H1 (cell line): Measurements from ENCODE around the gene XPOT. TPM values are rescaled to one million over a fixed set of nuclear protein-coding genes. Genes with fewer than 3 reads are reported as not detected.
A peak's percentile ranks its signal among the peaks of the same experiment; 100 is the strongest.

ENCODE experiments used
- CTCF ChIA-PET: fragments of 300-600 bp; sonication (Branson Sonifier 250); formaldehyde crosslinking; loops from one replicate; lab custom pipeline; 2021; ENCODE audit not compliant: partially characterized antibody; lab: Charles Lee
- POLR2A ChIA-PET: fragments of 300-600 bp; sonication (Branson Sonifier 250); formaldehyde crosslinking; loops from one replicate; lab custom pipeline; 2021; ENCODE audit warnings: inconsistent platforms; ENCODE audit not compliant: partially characterized antibody; lab: Charles Lee
- DNase-seq, 2 experiments: peaks; one replicate each; pipeline versions ENCODE4 v3.0.0 to v3.0.0-alpha.2; 2010 to 2022; ENCODE audit warnings: low spot score in 2 of 2, low read depth in 1 of 2, mixed read lengths in 1 of 2
- FAIRE-seq: peaks from 2 replicates; lab custom pipeline; 2011; peaks lifted over from hg19 to GRCh38; lab: Jason Lieb, UNC
- H2AFZ ChIP-seq: 2 replicates; pipeline ENCODE4 v1.8.1; 2012; ENCODE audit warnings: low read length, inconsistent platforms
- H2AK5ac ChIP-seq: 2 replicates; pipeline ENCODE4 v1.6.1; 2013; ENCODE audit warnings: low read depth, low read length
- H2BK120ac ChIP-seq: replicated peaks from 2 replicates; pipeline ENCODE3; 2013; ENCODE audit warnings: low read depth, low read length, inconsistent platforms
- H2BK12ac ChIP-seq: 2 replicates; pipeline ENCODE4 v1.6.1; 2013; ENCODE audit warnings: low read depth, low read length
- H2BK15ac ChIP-seq: 2 replicates; pipeline ENCODE4 v1.6.1; 2013; ENCODE audit warnings: low read length
- H2BK20ac ChIP-seq: 2 replicates; pipeline ENCODE4 v1.6.1; 2013; ENCODE audit warnings: low read length
- H2BK5ac ChIP-seq: 2 replicates; pipeline ENCODE4 v1.6.1; 2013; ENCODE audit warnings: low read depth, low read length
- H3K14ac ChIP-seq: 2 replicates; pipeline ENCODE4 v1.6.1; 2013; ENCODE audit warnings: inconsistent platforms; ENCODE audit not compliant: insufficient read length
- H3K18ac ChIP-seq: 2 replicates; pipeline ENCODE4 v1.6.1; 2013; ENCODE audit warnings: low read length; ENCODE audit errors: extremely low read depth
- H3K23ac ChIP-seq: 2 replicates; pipeline ENCODE4 v1.6.1; 2013; ENCODE audit warnings: inconsistent platforms; ENCODE audit not compliant: insufficient read length
- H3K23me2 ChIP-seq: 2 replicates; pipeline ENCODE4 v1.6.1; 2013; ENCODE audit warnings: low read depth, low read length
- H3K27ac ChIP-seq: 2 replicates; pipeline ENCODE4 v1.6.1; 2011; ENCODE audit warnings: low read depth, low read length, inconsistent platforms
- H3K27me3 ChIP-seq, 4 experiments: replicated peaks in 1 of 4; 1 replicate in 1 of 4; 2 replicates in 3 of 4; pipeline versions ENCODE4 v1.6.1 to v1.8.1; 2011 to 2013; ENCODE audit warnings: low read length in 3 of 4, mild to moderate bottlenecking in 3 of 4, inconsistent platforms in 2 of 4, mixed read lengths in 2 of 4, moderate library complexity in 1 of 4; ENCODE audit not compliant: control insufficient read depth in 3 of 4, insufficient read depth in 3 of 4; ENCODE audit errors: extremely low read depth in 1 of 4
- H3K36me3 ChIP-seq, 4 experiments: 2 replicates each; pipeline versions ENCODE4 v1.6.1 to v1.8.1; 2011 to 2013; ENCODE audit warnings: mild to moderate bottlenecking in 4 of 4, low read length in 3 of 4, moderate library complexity in 2 of 4, control low read depth in 1 of 4, inconsistent platforms in 1 of 4; ENCODE audit not compliant: insufficient read depth in 4 of 4, control insufficient read depth in 2 of 4
- H3K4ac ChIP-seq: replicated peaks from 2 replicates; pipeline ENCODE3; 2013; ENCODE audit warnings: low read length, low read depth, mixed read lengths, inconsistent platforms; ENCODE audit not compliant: insufficient read length
- H3K4me1 ChIP-seq, 4 experiments: replicated peaks in 1 of 4; 1 replicate in 1 of 4; 2 replicates in 3 of 4; pipeline versions ENCODE4 v1.6.1 to v1.8.1; 2011 to 2013; ENCODE audit warnings: low read length in 3 of 4, inconsistent platforms in 2 of 4, mixed read lengths in 1 of 4; ENCODE audit not compliant: insufficient read depth in 4 of 4, control insufficient read depth in 3 of 4
- H3K4me2 ChIP-seq, 2 experiments: 2 replicates each; pipeline versions ENCODE4 v1.6.1 to v1.8.1; 2011 to 2013; ENCODE audit warnings: low read depth in 2 of 2, low read length in 2 of 2, control low read depth in 1 of 2, inconsistent platforms in 1 of 2, mild to moderate bottlenecking in 1 of 2; ENCODE audit not compliant: insufficient read depth in 1 of 2
- H3K4me3 ChIP-seq, 4 experiments: fragments of 200-600, 300-600 bp in 1 of 4; sonication (generic), shearing (Covaris generic), sonication (Bioruptor Twin) in 1 of 4; 2 replicates each; pipeline versions ENCODE4 v1.5.1 to v1.8.1; 2011 to 2016; ENCODE audit warnings: low read length in 4 of 4, low read depth in 3 of 4, control low read depth in 2 of 4, inconsistent platforms in 2 of 4, mild to moderate bottlenecking in 2 of 4, mixed read lengths in 1 of 4, moderate library complexity in 1 of 4; ENCODE audit not compliant: insufficient read depth in 2 of 4; ENCODE audit errors: extremely low read depth in 1 of 4
- H3K56ac ChIP-seq: replicated peaks from 2 replicates; pipeline ENCODE3; 2013; ENCODE audit warnings: low read depth, mild to moderate bottlenecking, mixed read lengths, low read length, inconsistent platforms; ENCODE audit not compliant: insufficient read length
- H3K79me1 ChIP-seq: 2 replicates; pipeline ENCODE4 v1.6.1; 2013; ENCODE audit warnings: low read depth, low read length, control low read depth
- H3K79me2 ChIP-seq, 2 experiments: 2 replicates each; pipeline versions ENCODE4 v1.6.1 to v1.8.1; 2012 to 2013; ENCODE audit warnings: low read length in 2 of 2, mild to moderate bottlenecking in 2 of 2, inconsistent platforms in 1 of 2; ENCODE audit not compliant: insufficient read depth in 2 of 2, control insufficient read depth in 1 of 2
- H3K9ac ChIP-seq, 4 experiments: replicated peaks in 1 of 4; 1 replicate in 1 of 4; 2 replicates in 3 of 4; pipeline versions ENCODE4 v1.6.1 to v1.8.1; 2011 to 2013; ENCODE audit warnings: low read depth in 3 of 4, low read length in 3 of 4, control low read depth in 2 of 4, mild to moderate bottlenecking in 2 of 4, moderate library complexity in 2 of 4, inconsistent platforms in 1 of 4; ENCODE audit errors: extremely low read depth in 1 of 4
- H3K9me3 ChIP-seq, 2 experiments: 2 replicates each; pipeline versions ENCODE4 v1.6.1 to v1.8.1; 2012 to 2013; ENCODE audit warnings: mild to moderate bottlenecking in 2 of 2, moderate library complexity in 2 of 2, control low read depth in 1 of 2, inconsistent platforms in 1 of 2, low read depth in 1 of 2, low read length in 1 of 2, mixed read lengths in 1 of 2; ENCODE audit not compliant: insufficient read depth in 2 of 2
- H4K20me1 ChIP-seq, 2 experiments: replicated peaks in 1 of 2; 2 replicates each; pipeline versions ENCODE3 to v1.8.1; 2011 to 2013; ENCODE audit warnings: inconsistent platforms in 2 of 2, low read length in 2 of 2, mild to moderate bottlenecking in 1 of 2; ENCODE audit not compliant: insufficient read depth in 2 of 2, control insufficient read depth in 1 of 2
- H4K5ac ChIP-seq: 2 replicates; pipeline ENCODE4 v1.6.1; 2013; ENCODE audit warnings: low read length, low read depth, mixed read lengths, inconsistent platforms; ENCODE audit not compliant: insufficient read length
- H4K8ac ChIP-seq: 2 replicates; pipeline ENCODE4 v1.8.0; 2013; ENCODE audit warnings: mild to moderate bottlenecking, moderate library complexity, low read length, inconsistent platforms; ENCODE audit not compliant: insufficient read depth; ENCODE audit errors: extremely low read depth
- H4K91ac ChIP-seq: replicated peaks from 2 replicates; pipeline ENCODE3; 2013; ENCODE audit warnings: low read length, mixed read lengths, inconsistent platforms; ENCODE audit not compliant: insufficient read length
- BACH1 ChIP-seq: IDR thresholded peaks from 2 replicates; pipeline ENCODE4 v1.6.1; 2012; ENCODE audit warnings: low read length, improper control_type of control experiment
- CHD1 ChIP-seq: IDR thresholded peaks from 2 replicates; pipeline ENCODE4 v1.6.1; 2012; ENCODE audit warnings: low read depth, low read length, improper control_type of control experiment
- CHD2 ChIP-seq: IDR thresholded peaks from 2 replicates; pipeline ENCODE4 v1.6.1; 2012; ENCODE audit warnings: low read length, improper control_type of control experiment
- JUN ChIP-seq: IDR thresholded peaks from 2 replicates; pipeline ENCODE4 v1.6.1; 2011; ENCODE audit warnings: low read depth, mild to moderate bottlenecking, improper control_type of control experiment, low read length
- RAD21 ChIP-seq, 2 experiments: IDR thresholded peaks in 1 of 2; conservative IDR thresholded peaks in 1 of 2; 2 replicates each; pipeline ENCODE4 v1.6.1; 2011; ENCODE audit warnings: low read depth in 2 of 2, low read length in 2 of 2, improper control_type of control experiment in 1 of 2, inconsistent platforms in 1 of 2, mild to moderate bottlenecking in 1 of 2, moderate library complexity in 1 of 2
- SIN3A ChIP-seq, 2 experiments: IDR thresholded peaks in 1 of 2; conservative IDR thresholded peaks in 1 of 2; 2 replicates each; pipeline ENCODE4 v1.6.1; 2011 to 2012; ENCODE audit warnings: low read length in 2 of 2, improper control_type of control experiment in 1 of 2, low read depth in 1 of 2, mild to moderate bottlenecking in 1 of 2
- TBP ChIP-seq: IDR thresholded peaks from 2 replicates; pipeline ENCODE4 v1.6.1; 2011; ENCODE audit warnings: low read depth, low read length, improper control_type of control experiment
- WGBS, 2 experiments: shearing (Covaris generic) in 1 of 2; methylation state at CpG; one replicate each; pipeline versions ENCODE4 v1.1.6 to v1.1.7; 2013 to 2015; ENCODE audit warnings: low lambda C conversion rate in 2 of 2, mixed read lengths in 2 of 2, inconsistent platforms in 1 of 2, low coverage in 1 of 2, missing lambda C conversion rate in 1 of 2; ENCODE audit not compliant: insufficient replicate concordance in 2 of 2, insufficient coverage in 1 of 2, insufficient read length in 1 of 2; ENCODE audit errors: extremely low coverage in 1 of 2, missing lambda C conversion rate in 1 of 2; 5-methylcytosine and 5-hydroxymethylcytosine counted together
- polyA plus RNA-seq, 7 experiments: library from polyadenylated mRNA; depleted of rRNA in 3 of 7; stranded (reverse) in 5 of 7; unstranded in 2 of 7; fragments of >200 nt in 5 of 7; fragments of 200-250 nt in 2 of 7; gene quantifications; 1 replicate in 5 of 7; 2 replicates in 1 of 7; 4 replicates in 1 of 7; pipeline versions ENCODE4 v1.2.1 to v1.2.3, GENCODE V29; 2011 to 2013; ENCODE audit warnings: missing spikeins in 2 of 7, mixed read lengths in 2 of 7
- total RNA-seq: library from RNA; stranded (reverse); fragmentation: NEBNext Ultra II Directional; extraction: Animal tissue kit (Norgen Biotek cat#: 25700); gene quantifications from 2 replicates; pipeline ENCODE4 v1.2.1, GENCODE V29; 2021
- TF ChIP-seq, protein P1 (sequence below), 3 experiments: IDR thresholded peaks; 1 replicate in 2 of 3; 2 replicates in 1 of 3; pipeline versions ENCODE4 v1.5.1 to v1.6.1; 2011; ENCODE audit warnings: low read length in 3 of 3, mild to moderate bottlenecking in 3 of 3, inconsistent platforms in 2 of 3, low read depth in 1 of 3, moderate library complexity in 1 of 3; ENCODE audit not compliant: insufficient read depth in 1 of 3; ENCODE audit errors: control extremely low read depth in 1 of 3

XPOT gene
- total and polyA plus RNA-seq, 2 of the 8 experiments (the other 6 are each of a cell fraction or from before 2014, with no cell fraction given): 38.8 to 176 TPM

GRCh38 chr12:64392221-64392620, 12.0 kb upstream of the XPOT start:
- H3K27me3 ChIP-seq: peaks cover 0 to 8% (median 2%) of the 10 kb centered on the region in 4 experiments; a peak in 5 of 7 replicates
- H4K8ac ChIP-seq: no peak overlapping the region
- no peaks in the 10 kb centered on the region for H3K79me1 ChIP-seq
- no peak overlapping the region for H3K23ac ChIP-seq
- no peaks in the 10 kb centered on the region for H3K79me2 ChIP-seq
- no peak overlapping the region for H3K27ac ChIP-seq
- no peaks in the 10 kb centered on the region for H3K9me3 ChIP-seq
- no peak overlapping the region for H2BK12ac ChIP-seq
- H3K9ac ChIP-seq: no peak overlapping the region
- H3K56ac ChIP-seq: no peak overlapping the region
- TF ChIP-seq JUN (no peak), BACH1 (no peak), CHD2 (no peak), CHD1 (no peak), SIN3A (conservative IDR thresholded peaks at IDR 0.05 in 1 of 2, IDR thresholded peaks at IDR 0.05 in 1 of 2; ENCODE audit: low read depth in 1 of 2, low read length in 2 of 2) (no peak), RAD21 (IDR thresholded peaks at IDR 0.05 in 1 of 2, conservative IDR thresholded peaks at IDR 0.05 in 1 of 2; ENCODE audit: low read depth in 2 of 2, low read length in 2 of 2) (peak; percentile 27 to 44; a peak in 3 of 4 replicates), TBP (no peak)
- TF ChIP-seq, protein P1, sequence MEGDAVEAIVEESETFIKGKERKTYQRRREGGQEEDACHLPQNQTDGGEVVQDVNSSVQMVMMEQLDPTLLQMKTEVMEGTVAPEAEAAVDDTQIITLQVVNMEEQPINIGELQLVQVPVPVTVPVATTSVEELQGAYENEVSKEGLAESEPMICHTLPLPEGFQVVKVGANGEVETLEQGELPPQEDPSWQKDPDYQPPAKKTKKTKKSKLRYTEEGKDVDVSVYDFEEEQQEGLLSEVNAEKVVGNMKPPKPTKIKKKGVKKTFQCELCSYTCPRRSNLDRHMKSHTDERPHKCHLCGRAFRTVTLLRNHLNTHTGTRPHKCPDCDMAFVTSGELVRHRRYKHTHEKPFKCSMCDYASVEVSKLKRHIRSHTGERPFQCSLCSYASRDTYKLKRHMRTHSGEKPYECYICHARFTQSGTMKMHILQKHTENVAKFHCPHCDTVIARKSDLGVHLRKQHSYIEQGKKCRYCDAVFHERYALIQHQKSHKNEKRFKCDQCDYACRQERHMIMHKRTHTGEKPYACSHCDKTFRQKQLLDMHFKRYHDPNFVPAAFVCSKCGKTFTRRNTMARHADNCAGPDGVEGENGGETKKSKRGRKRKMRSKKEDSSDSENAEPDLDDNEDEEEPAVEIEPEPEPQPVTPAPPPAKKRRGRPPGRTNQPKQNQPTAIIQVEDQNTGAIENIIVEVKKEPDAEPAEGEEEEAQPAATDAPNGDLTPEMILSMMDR (IDR thresholded peaks at IDR 0.05; ENCODE audit: control extremely low read depth in 1 of 3, insufficient read depth in 1 of 3, low read depth in 1 of 3, low read length in 3 of 3): peak in 2 of 3 experiments; percentile 16 to 28; a peak in 2 of 4 replicates
- ChIA-PET POLR2A (no interaction called here), CTCF (interaction anchor here (0.6 to 1.8 kb wide), 3 partner anchors 72 to 120 kb away, joined by 3 to 10 read pairs (median 7); no protein-coding TSS in a partner anchor)
- H3K4me2 ChIP-seq: no peak overlapping the region
- no peak overlapping the region for H2BK20ac ChIP-seq
- H4K20me1 ChIP-seq: no peaks in the 10 kb centered on the region
- H3K18ac ChIP-seq: no peak overlapping the region
- 87% methylated on average over 3 of the region's 3 CpGs; no CpG with 5 or more reads in 1 of the 2 experiments for WGBS, 2 experiments
- H2AK5ac ChIP-seq: no peak overlapping the region
- H2BK5ac ChIP-seq: no peak overlapping the region
- H3K4ac ChIP-seq: no peak overlapping the region
- H3K4me1 ChIP-seq: peaks cover 0 to 2% (median 0%) of the 10 kb centered on the region in 4 experiments; a peak in 3 of 7 replicates
- no peak overlapping the region for H4K5ac ChIP-seq
- H3K23me2 ChIP-seq: no peaks in the 10 kb centered on the region
- H3K36me3 ChIP-seq: no peaks in the 10 kb centered on the region
- no peak overlapping the region for H3K14ac ChIP-seq
- H4K91ac ChIP-seq: no peak overlapping the region
- H2BK15ac ChIP-seq: no peak overlapping the region
- H2AFZ ChIP-seq: no peak overlapping the region
- H2BK120ac ChIP-seq: no peak overlapping the region
- DNase-seq: no peak
- FAIRE-seq: no peak
- H3K4me3 ChIP-seq: no peak overlapping the region
